ENCODE data around the gene SMC1B. TPM values are rescaled to one million over a fixed set of nuclear protein-coding genes. Genes with fewer than 3 reads are reported as not detected.

The SMC1B gene
- total RNA-seq, 4 donors from 2014 or later: not detected

DNA sequence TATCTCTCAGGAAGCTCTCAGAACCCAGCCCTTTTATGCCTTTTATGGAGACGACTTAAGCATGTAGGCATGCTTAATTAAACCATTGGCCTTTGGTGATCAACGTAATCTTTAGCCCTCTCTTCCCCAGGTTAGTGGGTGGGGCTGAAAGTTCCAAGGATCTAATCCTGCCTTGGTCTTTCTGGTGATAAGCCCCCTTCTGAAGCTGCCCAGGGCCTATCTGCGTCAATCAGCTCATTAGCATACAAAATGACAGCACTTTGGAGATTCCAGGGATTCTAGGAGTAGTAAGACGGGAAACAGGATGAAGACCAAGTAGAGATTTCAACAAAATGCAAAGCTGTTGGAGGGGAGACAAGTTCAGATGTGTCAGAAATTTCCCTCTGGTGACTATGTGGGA lies 100.5 kb downstream of the SMC1B start:
- no peak overlapping the region for H3K27ac ChIP-seq
- H3K27me3 ChIP-seq: no peaks in the 10 kb centered on the region
- no peak for TF ChIP-seq EP300 (IDR thresholded peaks at IDR 0.05)
- TF ChIP-seq, protein P1, sequence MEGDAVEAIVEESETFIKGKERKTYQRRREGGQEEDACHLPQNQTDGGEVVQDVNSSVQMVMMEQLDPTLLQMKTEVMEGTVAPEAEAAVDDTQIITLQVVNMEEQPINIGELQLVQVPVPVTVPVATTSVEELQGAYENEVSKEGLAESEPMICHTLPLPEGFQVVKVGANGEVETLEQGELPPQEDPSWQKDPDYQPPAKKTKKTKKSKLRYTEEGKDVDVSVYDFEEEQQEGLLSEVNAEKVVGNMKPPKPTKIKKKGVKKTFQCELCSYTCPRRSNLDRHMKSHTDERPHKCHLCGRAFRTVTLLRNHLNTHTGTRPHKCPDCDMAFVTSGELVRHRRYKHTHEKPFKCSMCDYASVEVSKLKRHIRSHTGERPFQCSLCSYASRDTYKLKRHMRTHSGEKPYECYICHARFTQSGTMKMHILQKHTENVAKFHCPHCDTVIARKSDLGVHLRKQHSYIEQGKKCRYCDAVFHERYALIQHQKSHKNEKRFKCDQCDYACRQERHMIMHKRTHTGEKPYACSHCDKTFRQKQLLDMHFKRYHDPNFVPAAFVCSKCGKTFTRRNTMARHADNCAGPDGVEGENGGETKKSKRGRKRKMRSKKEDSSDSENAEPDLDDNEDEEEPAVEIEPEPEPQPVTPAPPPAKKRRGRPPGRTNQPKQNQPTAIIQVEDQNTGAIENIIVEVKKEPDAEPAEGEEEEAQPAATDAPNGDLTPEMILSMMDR (IDR thresholded peaks at IDR 0.05): no peak
- TF ChIP-seq POLR2A (IDR thresholded peaks at IDR 0.05): no peak
- no peak for TF ChIP-seq POLR2AphosphoS5 (IDR thresholded peaks at IDR 0.05)
- ATAC-seq: no peak
- no peaks in the 10 kb centered on the region for H3K36me3 ChIP-seq
- no peaks in the 10 kb centered on the region for H3K9me3 ChIP-seq
- WGBS, 2 donors (ENCODE audit: low coverage in 1 of 2): 68 to 73% methylated on average over 2 of the region's 4 CpGs
- H3K4me3 ChIP-seq: no peak overlapping the region
- H3K4me1 ChIP-seq: peaks cover 0 to 62% (median 17%) of the 10 kb centered on the region in 3 donors

DNA sequence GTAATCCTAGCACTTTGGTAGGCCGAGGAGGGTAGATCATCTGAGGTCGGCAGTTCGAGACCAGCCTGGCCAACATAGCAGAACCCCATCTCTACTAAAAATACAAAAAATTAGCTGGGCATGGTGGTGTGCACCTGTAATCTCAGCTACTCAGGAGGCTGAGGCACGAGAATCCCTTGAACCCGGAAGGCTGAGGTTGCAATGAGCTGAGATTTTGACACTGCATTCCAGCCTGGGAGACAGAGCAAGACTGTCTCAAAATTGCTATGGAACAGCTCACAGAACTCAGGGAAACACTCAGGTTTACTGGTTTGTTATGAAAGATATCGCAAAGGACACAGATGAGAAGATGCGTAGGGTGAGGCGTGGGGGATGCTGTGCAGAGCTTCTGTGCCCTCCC lies 101.0 kb downstream of the SMC1B start:
- H3K9me3 ChIP-seq: no peaks in the 10 kb centered on the region
- no peaks in the 10 kb centered on the region for H3K36me3 ChIP-seq
- 50 to 87% methylated on average over 2 to 6 of the region's 8 CpGs for WGBS, 2 donors (ENCODE audit: low coverage in 1 of 2)
- peaks cover 0 to 58% (median 12%) of the 10 kb centered on the region in 3 donors for H3K4me1 ChIP-seq
- no peak overlapping the region for H3K4me3 ChIP-seq
- TF ChIP-seq POLR2A (IDR thresholded peaks at IDR 0.05) (no peak), POLR2AphosphoS5 (IDR thresholded peaks at IDR 0.05) (no peak), EP300 (IDR thresholded peaks at IDR 0.05) (no peak)
- TF ChIP-seq, protein P1 (IDR thresholded peaks at IDR 0.05): no peak
- no peak overlapping the region for H3K27ac ChIP-seq
- ATAC-seq: no peak
- no peaks in the 10 kb centered on the region for H3K27me3 ChIP-seq

DNA sequence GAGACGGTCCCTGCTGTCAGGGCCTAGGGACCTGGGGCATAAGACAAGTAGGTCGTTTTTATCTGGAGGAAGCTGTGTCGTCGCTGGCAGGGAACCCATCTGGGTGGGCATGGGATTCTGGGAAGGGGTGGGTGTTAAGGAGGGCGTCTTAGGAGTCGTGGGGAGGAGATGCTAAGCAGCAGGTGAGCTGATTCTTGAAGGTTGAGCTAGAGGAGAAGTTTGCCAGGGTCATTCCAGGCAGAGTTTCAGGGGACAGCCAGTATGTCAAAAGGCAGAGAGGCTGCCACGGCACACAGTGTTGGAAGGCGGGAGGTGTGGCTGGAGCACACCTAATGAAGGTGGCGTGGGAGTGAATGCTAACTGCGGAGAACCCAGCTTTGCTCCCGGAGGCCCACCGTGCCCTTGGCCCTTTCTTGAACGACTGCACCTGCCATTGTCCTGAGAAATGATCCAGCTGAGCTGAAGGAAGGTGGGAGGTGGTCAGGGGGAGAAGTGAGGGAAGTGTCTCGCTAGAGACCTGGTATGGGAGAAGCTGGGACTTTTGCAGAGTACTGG lies 102.3 kb downstream of the SMC1B start:
- WGBS, 2 donors (ENCODE audit: low coverage in 1 of 2): 24 to 54% methylated on average over 8 to 9 of the region's 14 CpGs
- TF ChIP-seq POLR2AphosphoS5 (IDR thresholded peaks at IDR 0.05) (no peak), EP300 (IDR thresholded peaks at IDR 0.05) (no peak), POLR2A (IDR thresholded peaks at IDR 0.05) (no peak)
- TF ChIP-seq, protein P1 (IDR thresholded peaks at IDR 0.05): no peak

DNA sequence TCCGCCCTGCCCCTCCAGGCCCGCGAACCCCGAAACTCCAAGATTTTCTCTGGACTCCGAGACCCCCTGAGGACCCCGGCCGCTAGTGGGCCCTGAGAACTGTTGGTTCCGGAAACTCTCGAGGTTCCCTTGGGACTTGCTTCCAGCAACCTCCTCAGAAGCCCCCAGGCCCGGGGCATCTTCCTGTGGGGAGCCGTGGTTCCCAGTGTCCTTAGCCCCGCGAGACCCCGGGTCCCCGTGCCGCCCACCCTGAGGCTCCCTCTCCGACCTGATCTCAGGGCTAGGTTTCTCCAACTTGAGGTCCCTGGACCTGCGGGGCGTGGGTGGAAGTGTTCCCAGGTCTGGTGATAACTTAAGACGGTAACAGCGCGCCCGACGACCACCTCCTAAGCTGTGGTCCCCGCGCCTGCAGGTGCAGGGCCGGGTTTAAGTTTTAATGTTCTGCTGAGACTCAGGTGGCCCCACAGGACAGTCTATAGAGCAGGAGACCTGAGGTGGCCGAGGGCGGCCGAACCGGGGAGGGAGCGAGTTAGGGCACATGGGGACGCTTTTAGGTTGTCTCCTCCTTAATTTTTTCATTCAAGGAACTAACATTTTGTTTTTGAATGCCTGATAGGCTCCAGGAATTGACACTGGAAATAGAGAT lies 102.9 kb downstream of the SMC1B start:
- no peaks in the 10 kb centered on the region for H3K36me3 ChIP-seq
- H3K27me3 ChIP-seq: no peaks in the 10 kb centered on the region
- no peak for ATAC-seq
- H3K27ac ChIP-seq: peak overlapping the region; percentile 36 to 94 (median 86)
- H3K4me1 ChIP-seq: peaks cover 0 to 43% (median 8%) of the 10 kb centered on the region in 3 donors
- TF ChIP-seq POLR2A (IDR thresholded peaks at IDR 0.05) (no peak), EP300 (IDR thresholded peaks at IDR 0.05) (no peak), POLR2AphosphoS5 (IDR thresholded peaks at IDR 0.05) (no peak)
- TF ChIP-seq, protein P1 (IDR thresholded peaks at IDR 0.05): no peak
- WGBS, 2 donors (ENCODE audit: low coverage in 1 of 2): 10 to 25% methylated on average over 2 to 5 of the region's 33 CpGs
- no peaks in the 10 kb centered on the region for H3K9me3 ChIP-seq
- peak overlapping the region; percentile 54 to 77 for H3K4me3 ChIP-seq

More for the DNA sequence above, 102.3 kb downstream of the SMC1B start:
- Histone ChIP-seq H3K36me3 (no peaks in the 10 kb centered on the region), H3K4me1 (peaks cover 0 to 44% (median 8%) of the 10 kb centered on the region in 3 donors), H3K27ac (peak overlapping the region in 2 of 4 donors; percentile 86 to 94), H3K27me3 (no peaks in the 10 kb centered on the region), H3K9me3 (no peaks in the 10 kb centered on the region), H3K4me3 (peak overlapping the region; percentile 54 to 77)
- no peak for ATAC-seq

Measured in gastroesophageal sphincter (tissue), 4 donors.